K562 (cell line): ENCODE results near the gene GPATCH3. TPM values are rescaled to one million over a fixed set of nuclear protein-coding genes. Genes with fewer than 3 reads are reported as not detected.

ENCODE experiments used
- ATAC-seq: fragments of 200-7000 bp; cut with Tn5 transposase; 3 replicates; pipeline ENCODE4 v1.9.1; 2020; ENCODE audit warnings: moderate library complexity
- BruUV-seq: library from RNA; stranded (reverse); fragments of 400-500 nt; replicated peaks from 2 replicates; lab custom pipeline; 2021; lab: Mats Ljungman, UMichigan
- CTCF ChIA-PET: fragments of 300-600 bp; formaldehyde crosslinking; extraction: SDS; loops from one replicate; lab custom pipeline; 2021; ENCODE audit warnings: low intra/inter-chr PET ratio; lab: Yijun Ruan, JAX
- POLR2A ChIA-PET: fragments of 300-600, 350-650 bp; sonication (Branson Sonifier 250); formaldehyde crosslinking; extraction: SDS; loops from one replicate; lab custom pipeline; 2021; ENCODE audit warnings: antibody characterized with exemption, inconsistent platforms; lab: Yijun Ruan, JAX
- DNase-seq, 4 experiments: peaks; one replicate each; pipeline versions ENCODE4 v3.0.0 to v3.0.0-alpha.2; 2011 to 2018; ENCODE audit warnings: low spot score in 3 of 4, mixed read lengths in 3 of 4; ENCODE audit errors: extremely low read depth in 1 of 4
- FAIRE-seq: peaks from 2 replicates; lab custom pipeline; 2011; peaks lifted over from hg19 to GRCh38; lab: Jason Lieb, UNC
- H2AFZ ChIP-seq: 2 replicates; pipeline ENCODE4 v1.6.0; 2011; ENCODE audit warnings: low read depth, low read length, control low read depth, inconsistent platforms
- H3K27ac ChIP-seq: fragments of 200-600 bp; 3 replicates; pipeline ENCODE4 v1.8.0; 2011; ENCODE audit warnings: low read depth, mild to moderate bottlenecking, control low read depth, inconsistent platforms, low read length, moderate library complexity, mixed read lengths; ENCODE audit errors: extremely low read depth
- H3K27me3 ChIP-seq, 2 experiments: fragments of 300-600 bp in 1 of 2; 2 replicates in 1 of 2; 3 replicates in 1 of 2; pipeline versions ENCODE4 v1.6.0 to v1.8.0; 2011; ENCODE audit warnings: inconsistent platforms in 2 of 2, low read length in 2 of 2, mild to moderate bottlenecking in 1 of 2, mixed read lengths in 1 of 2, moderate library complexity in 1 of 2; ENCODE audit not compliant: control insufficient read depth in 2 of 2, insufficient read depth in 2 of 2
- H3K36me3 ChIP-seq: fragments of 300-600 bp; 3 replicates; pipeline ENCODE4 v1.8.0; 2011; ENCODE audit warnings: mild to moderate bottlenecking, low read length, inconsistent platforms; ENCODE audit not compliant: control insufficient read depth, insufficient read depth
- H3K4me1 ChIP-seq, 2 experiments: fragments of 200-600 bp in 1 of 2; replicated peaks in 1 of 2; 2 replicates in 1 of 2; 3 replicates in 1 of 2; pipeline versions ENCODE4 v1.5.1 to v1.8.0; 2011; ENCODE audit warnings: inconsistent platforms in 2 of 2, low read length in 2 of 2, mild to moderate bottlenecking in 1 of 2, mixed read lengths in 1 of 2, moderate library complexity in 1 of 2; ENCODE audit not compliant: control insufficient read depth in 2 of 2, insufficient read depth in 2 of 2
- H3K4me2 ChIP-seq: 2 replicates; pipeline ENCODE4 v1.6.1; 2011; ENCODE audit warnings: low read length, control low read depth, inconsistent platforms, mixed read lengths; ENCODE audit not compliant: insufficient read depth
- H3K4me3 ChIP-seq: fragments of 200-600 bp; sonication (generic), shearing (Covaris generic); 2 replicates; pipeline ENCODE4 v1.5.1; 2016; ENCODE audit warnings: control low read depth, inconsistent platforms
- H3K79me2 ChIP-seq: fragments of 200-600 bp; 3 replicates; pipeline ENCODE4 v1.8.0; 2011; ENCODE audit warnings: low read length, inconsistent platforms; ENCODE audit not compliant: control insufficient read depth, insufficient read depth
- H3K9ac ChIP-seq, 2 experiments: 2 replicates each; pipeline versions ENCODE4 v1.6.0 to v1.6.1; 2011; ENCODE audit warnings: low read depth in 2 of 2, low read length in 2 of 2, control low read depth in 1 of 2, inconsistent platforms in 1 of 2, mild to moderate bottlenecking in 1 of 2, mixed read lengths in 1 of 2; ENCODE audit not compliant: insufficient read depth in 1 of 2
- H3K9me1 ChIP-seq: one replicate; pipeline ENCODE4 v1.6.0; 2011; ENCODE audit warnings: inconsistent platforms, mild to moderate bottlenecking, low read length, moderate library complexity; ENCODE audit not compliant: control insufficient read depth, insufficient read depth
- H3K9me3 ChIP-seq: replicated peaks from 2 replicates; pipeline ENCODE4 v1.5.1; 2011; ENCODE audit warnings: low read depth, low read length, inconsistent platforms; ENCODE audit not compliant: control insufficient read depth, insufficient read depth
- H4K20me1 ChIP-seq: replicated peaks from 2 replicates; pipeline ENCODE4 v1.6.1; 2011; ENCODE audit warnings: low read length, inconsistent platforms, mixed read lengths; ENCODE audit not compliant: control insufficient read depth, insufficient read depth
- HMGXB4 ChIP-seq: sonication (generic); formaldehyde crosslinking; IDR thresholded peaks from 2 replicates; pipeline ENCODE4 v1.8.1; 2023; ENCODE audit warnings: mild to moderate bottlenecking, missing genetic modification reagents
- ZNF232 ChIP-seq: sonication (generic); formaldehyde crosslinking; IDR thresholded peaks from 2 replicates; pipeline ENCODE4 v1.8.0; 2022; ENCODE audit warnings: mild to moderate bottlenecking, missing genetic modification reagents
- ZNF407 ChIP-seq: fragments of 450-650 bp; IDR thresholded peaks from 2 replicates; pipeline ENCODE4 v1.6.1; 2016; ENCODE audit warnings: low read depth
- WGBS: fragments of 100-300 bp; shearing (Covaris generic); methylation state at CpG from one replicate; pipeline ENCODE4 v1.1.6; 2016; ENCODE audit warnings: low coverage, mixed read lengths; ENCODE audit not compliant: insufficient coverage; ENCODE audit errors: missing lambda C conversion rate; 5-methylcytosine and 5-hydroxymethylcytosine counted together
- in situ Hi-C: fragments of 300-500 bp; cut with MboI; formaldehyde crosslinking; loops from 4 replicates; pipeline ENCODE4 v1.15.0; 2018; ENCODE audit warnings: inconsistent platforms, mixed read lengths
- intact Hi-C: fragments of 100-400 bp; cut with micrococcal nuclease; formaldehyde crosslinking; loops from 2 replicates; pipeline ENCODE4 v1.14.2; 2022
- polyA plus RNA-seq, 8 experiments: library from polyadenylated mRNA; depleted of rRNA in 4 of 8; stranded (reverse) in 5 of 8; unstranded in 3 of 8; fragments of >200 nt; fragmentation: Nextera tagmentation in 2 of 8; fragmentation: Illumina TruSeq in 1 of 8; extraction: Ambion mirVana in 2 of 8; extraction: Trizol in 1 of 8; gene quantifications; 2 replicates each; pipeline versions ENCODE4 v1.2.1 to v1.2.3, GENCODE V29; 2011 to 2014; ENCODE audit warnings: inconsistent platforms in 1 of 8, missing spikeins in 1 of 8
- total RNA-seq, 7 experiments: library from RNA; depleted of rRNA in 6 of 7; stranded (reverse); fragments of >200 nt in 6 of 7; fragmentation: Illumina TruSeq in 2 of 7; extraction: Trizol in 2 of 7; gene quantifications; 2 replicates each; pipeline versions ENCODE4 v1.2.1 to v1.2.3, GENCODE V29; 2011 to 2021; ENCODE audit warnings: low replicate concordance in 1 of 7

Gene GPATCH3
- total and polyA plus RNA-seq, 9 of the 15 experiments (the other 6 are each of a cell fraction or from before 2014, with no cell fraction given) = 1.6 to 23.0 (median 13.3) TPM

GRCh38 chr1:26936823-26937222 is 36.6 kb upstream of the GPATCH3 start:
- no peak for ATAC-seq
- ChIA-PET CTCF (no interaction called here), POLR2A (interaction anchor here (0.9 to 2.3 kb wide), 2 partner anchors 10 to 13 kb away, joined by 3 to 12 read pairs; no protein-coding TSS in a partner anchor)
- Histone ChIP-seq H3K9me1 (no peaks in the 10 kb centered on the region), H3K9me3 (no peaks in the 10 kb centered on the region), H3K36me3 (peaks cover 86% of the 10 kb centered on the region), H2AFZ (no peak overlapping the region), H3K4me1 (no peaks in the 10 kb centered on the region; a peak in 1 of 5 replicates), H4K20me1 (0 out of 2 replicates have a peak, but pooled peaks cover 10% of the 10 kb centered on the region), H3K27ac (no peak overlapping the region), H3K4me3 (no peak overlapping the region), H3K27me3 (no peaks in the 10 kb centered on the region), H3K79me2 (peaks cover 61% of the 10 kb centered on the region), H3K4me2 (no peak overlapping the region), H3K9ac (no peak overlapping the region)
- in situ Hi-C loops = no loop called here
- no peak for DNase-seq
- 91% methylated on average over 6 of the region's 6 CpGs for WGBS
- TF ChIP-seq ZNF407 (no peak), HMGXB4 (CRISPR knock-in tag) (no peak), ZNF232 (CRISPR knock-in tag) (no peak)
- FAIRE-seq = peak; percentile 23
- BruUV-seq = no TSS peak
- intact Hi-C loops = no loop called here
